Astrocyte (in vitro differentiated cells and primary cell): ENCODE results near the gene KIF19.

ENCODE experiments used
- CTCF ChIP-seq: IDR thresholded peaks from 2 replicates; pipeline ENCODE4 v1.5.1; 2011; ENCODE audit warnings: low read depth, mild to moderate bottlenecking, inconsistent platforms, low read length, moderate library complexity; ENCODE audit not compliant: insufficient read depth
- EZH2 ChIP-seq: IDR thresholded peaks from 2 replicates; pipeline ENCODE4 v1.6.1; 2012; ENCODE audit warnings: mild to moderate bottlenecking, low read length, inconsistent platforms; ENCODE audit not compliant: insufficient read depth

- TF ChIP-seq CTCF (no peak), EZH2 (no peak)
Measured at GRCh38 chr17:74330446-74330845, 4.4 kb downstream of the KIF19 start.
